Osteocyte (in vitro differentiated cells): ENCODE results near the gene ALDH1A2. TPM values are rescaled to one million over a fixed set of nuclear protein-coding genes. Genes with fewer than 3 reads are reported as not detected.

Source experiments
- DNase-seq: peaks from one replicate; pipeline ENCODE4 v3.0.0; 2021; ENCODE audit warnings: mixed read lengths; ENCODE audit not compliant: unreplicated experiment; ENCODE audit errors: extremely low spot score
- H3K27ac Mint-ChIP-seq: one replicate; pipeline ENCODE4 v1.8.0; 2021; ENCODE audit warnings: mild to moderate bottlenecking, mixed read lengths; ENCODE audit not compliant: unreplicated experiment
- H3K27me3 Mint-ChIP-seq: one replicate; pipeline ENCODE4 v1.8.0; 2021; ENCODE audit warnings: mixed read lengths; ENCODE audit not compliant: unreplicated experiment
- H3K36me3 Mint-ChIP-seq: one replicate; pipeline ENCODE4 v1.8.0; 2021; ENCODE audit warnings: mixed read lengths; ENCODE audit not compliant: unreplicated experiment
- H3K4me1 Mint-ChIP-seq: one replicate; pipeline ENCODE4 v1.8.0; 2021; ENCODE audit warnings: mixed read lengths; ENCODE audit not compliant: unreplicated experiment
- H3K4me3 Mint-ChIP-seq: one replicate; pipeline ENCODE4 v1.8.0; 2021; ENCODE audit warnings: mild to moderate bottlenecking, moderate library complexity, mixed read lengths; ENCODE audit not compliant: unreplicated experiment
- H3K9me3 Mint-ChIP-seq: one replicate; pipeline ENCODE4 v1.8.0; 2021; ENCODE audit warnings: mixed read lengths; ENCODE audit not compliant: unreplicated experiment
- CTCF ChIP-seq: fragments of 200-600 bp; sonication (generic); IDR thresholded peaks from 2 replicates; pipeline ENCODE4 v1.5.0; 2021; ENCODE audit warnings: antibody characterized with exemption, mild to moderate bottlenecking, moderate library complexity
- total RNA-seq: library from RNA; stranded (reverse); gene quantifications from 2 replicates; pipeline ENCODE4 v1.2.1, GENCODE V29; 2021

ALDH1A2 gene
- total RNA-seq, 1 donor from 2014 or later, result 0.48 TPM

GRCh38 chr15:58016581-58017175, 48.8 kb downstream of the ALDH1A2 start:
- no peaks in the 10 kb centered on the region for H3K36me3 Mint-ChIP-seq
- no peak for DNase-seq
- H3K4me1 Mint-ChIP-seq, result peaks cover 3% of the 10 kb centered on the region
- peaks cover 10% of the 10 kb centered on the region for H3K27me3 Mint-ChIP-seq
- H3K4me3 Mint-ChIP-seq, result no peak overlapping the region
- H3K27ac Mint-ChIP-seq, result no peak overlapping the region
- no peak for TF ChIP-seq CTCF
- H3K9me3 Mint-ChIP-seq, result no peaks in the 10 kb centered on the region

- no peaks in the 10 kb centered on the region for H3K9me3 Mint-ChIP-seq
- H3K36me3 Mint-ChIP-seq, result no peaks in the 10 kb centered on the region
- DNase-seq, result no peak
- H3K27me3 Mint-ChIP-seq, result peaks cover 11% of the 10 kb centered on the region
- no peak overlapping the region for H3K4me3 Mint-ChIP-seq
- H3K27ac Mint-ChIP-seq, result no peak overlapping the region
- TF ChIP-seq CTCF, result no peak
- H3K4me1 Mint-ChIP-seq, result peaks cover 9% of the 10 kb centered on the region
Observed at GRCh38 chr15:58015565-58015964, 49.9 kb downstream of the ALDH1A2 start.

- no peak overlapping the region for H3K4me3 Mint-ChIP-seq
- no peak for DNase-seq
- H3K9me3 Mint-ChIP-seq, result no peaks in the 10 kb centered on the region
- peaks cover 15% of the 10 kb centered on the region for H3K27me3 Mint-ChIP-seq
- H3K4me1 Mint-ChIP-seq, result peaks cover 9% of the 10 kb centered on the region
- no peak overlapping the region for H3K27ac Mint-ChIP-seq
- no peaks in the 10 kb centered on the region for H3K36me3 Mint-ChIP-seq
- TF ChIP-seq CTCF, result no peak
Observed at GRCh38 chr15:58014470-58014869, 51.0 kb downstream of the ALDH1A2 start.

GRCh38 chr15:58014040-58014439, 51.5 kb downstream of the ALDH1A2 start:
- H3K27me3 Mint-ChIP-seq, result peaks cover 15% of the 10 kb centered on the region

GRCh38 chr15:58010983-58011382, 54.5 kb downstream of the ALDH1A2 start:
- Mint-ChIP-seq H3K9me3 (peaks cover 7% of the 10 kb centered on the region), H3K4me3 (no peak overlapping the region), H3K36me3 (no peaks in the 10 kb centered on the region), H3K4me1 (peaks cover 7% of the 10 kb centered on the region), H3K27me3 (peaks cover 15% of the 10 kb centered on the region), H3K27ac (no peak overlapping the region)
- no peak for TF ChIP-seq CTCF
- DNase-seq, result no peak

More at GRCh38 chr15:58014040-58014439, 51.5 kb downstream of the ALDH1A2 start:
- no peak for DNase-seq
- no peak for TF ChIP-seq CTCF
- no peaks in the 10 kb centered on the region for H3K9me3 Mint-ChIP-seq
- H3K27ac Mint-ChIP-seq, result no peak overlapping the region
- peaks cover 7% of the 10 kb centered on the region for H3K4me1 Mint-ChIP-seq
- H3K4me3 Mint-ChIP-seq, result no peak overlapping the region
- no peaks in the 10 kb centered on the region for H3K36me3 Mint-ChIP-seq
